HS-27A (cell line): ENCODE results near the gene SOX13.

Experiments
- DNase-seq: peaks from one replicate; pipeline ENCODE4 v3.0.0-alpha.2; 2012; ENCODE audit warnings: low read depth, missing footprints

Gene SOX13

GRCh38 chr1:204106825-204107224 lies 33.9 kb downstream of the SOX13 start:
- DNase-seq, result no peak

GRCh38 chr1:204107892-204108291 lies 35.0 kb downstream of the SOX13 start:
- DNase-seq, result no peak

GRCh38 chr1:204108312-204109141 lies 35.6 kb downstream of the SOX13 start:
- no peak for DNase-seq

- DNase-seq, result no peak
Measured at GRCh38 chr1:204110894-204111633, 38.1 kb downstream of the SOX13 start.

GRCh38 chr1:204112876-204113730 lies 40.2 kb downstream of the SOX13 start:
- DNase-seq, result no peak

- no peak for DNase-seq
Measured at GRCh38 chr1:204113896-204114295, 41.0 kb downstream of the SOX13 start.

- no peak for DNase-seq
Measured at GRCh38 chr1:204114606-204115005, 41.7 kb downstream of the SOX13 start.

GRCh38 chr1:204115116-204115515 lies 42.2 kb downstream of the SOX13 start:
- DNase-seq, result no peak

GRCh38 chr1:204116539-204116938 lies 43.6 kb downstream of the SOX13 start:
- DNase-seq, result no peak

GRCh38 chr1:204121840-204122555 lies 49.1 kb downstream of the SOX13 start:
- DNase-seq, result no peak

GRCh38 chr1:204123376-204123775 lies 50.5 kb downstream of the SOX13 start:
- no peak for DNase-seq

GRCh38 chr1:204124639-204125038 lies 51.7 kb downstream of the SOX13 start:
- DNase-seq, result no peak

- DNase-seq, result no peak
Measured at GRCh38 chr1:204125759-204126351, 52.9 kb downstream of the SOX13 start.

- DNase-seq, result no peak
Measured at GRCh38 chr1:204126386-204126785, 53.5 kb downstream of the SOX13 start.

- no peak for DNase-seq
Measured at GRCh38 chr1:204126956-204127355, 54.0 kb downstream of the SOX13 start.

- DNase-seq, result peak; percentile 48
Measured at GRCh38 chr1:204127597-204128242, 54.8 kb downstream of the SOX13 start.

GRCh38 chr1:204128464-204128963 lies 55.6 kb downstream of the SOX13 start:
- DNase-seq, result no peak

- no peak for DNase-seq
Measured at GRCh38 chr1:204128964-204129896, 56.3 kb downstream of the SOX13 start.

GRCh38 chr1:204130178-204130577 lies 57.3 kb downstream of the SOX13 start:
- DNase-seq, result no peak
